GM21526 (cell line): ENCODE data around the gene SOX5.
"Not testable (repeated sequence)": the region's sequence is repeated elsewhere in the genome, so short reads cannot be mapped to it uniquely, and the experiment has no call there.

ENCODE experiments used
- ATAC-seq: cut with Tn5 transposase; IDR thresholded peaks from one replicate; pipeline ENCODE4 v1.9.1; 2021; ENCODE audit warnings: moderate library complexity; ENCODE audit not compliant: unreplicated experiment, low FRiP score

The SOX5 gene

GRCh38 chr12:23911574-23911973 lies 37.9 kb downstream of the SOX5 start:
- ATAC-seq: no peak

- no peak for ATAC-seq
Observed at GRCh38 chr12:23909551-23909950, 39.9 kb downstream of the SOX5 start.

GRCh38 chr12:23906329-23906728 lies 43.1 kb downstream of the SOX5 start:
- no peak for ATAC-seq

- no peak for ATAC-seq
Observed at GRCh38 chr12:23899434-23899833, 50.0 kb downstream of the SOX5 start.

- ATAC-seq: no peak
Observed at GRCh38 chr12:23898121-23898520, 51.3 kb downstream of the SOX5 start.

- ATAC-seq: no peak
Observed at GRCh38 chr12:23895792-23896218, 53.7 kb downstream of the SOX5 start.

GRCh38 chr12:23893611-23894010 lies 55.9 kb downstream of the SOX5 start:
- ATAC-seq: no peak

GRCh38 chr12:23891115-23891514 lies 58.4 kb downstream of the SOX5 start:
- peak; percentile 65 for ATAC-seq

- no peak for ATAC-seq
Observed at GRCh38 chr12:23889069-23889440, 60.4 kb downstream of the SOX5 start.

- no peak for ATAC-seq
Observed at GRCh38 chr12:23888396-23889068, 60.9 kb downstream of the SOX5 start.

GRCh38 chr12:23887055-23887835 lies 62.2 kb downstream of the SOX5 start:
- ATAC-seq: no peak

GRCh38 chr12:23885394-23885793 lies 64.1 kb downstream of the SOX5 start:
- no peak for ATAC-seq

GRCh38 chr12:23884909-23885308 lies 64.6 kb downstream of the SOX5 start:
- ATAC-seq: no peak

- ATAC-seq: no peak
Observed at GRCh38 chr12:23880988-23881387, 68.5 kb downstream of the SOX5 start.

GRCh38 chr12:23876618-23877017 lies 72.9 kb downstream of the SOX5 start:
- ATAC-seq: not testable (repeated sequence)

- no peak for ATAC-seq
Observed at GRCh38 chr12:23867794-23868193, 81.7 kb downstream of the SOX5 start.

- no peak for ATAC-seq
Observed at GRCh38 chr12:23862701-23863100, 86.8 kb downstream of the SOX5 start.

GRCh38 chr12:23860019-23860418 lies 89.5 kb downstream of the SOX5 start:
- no peak for ATAC-seq

GRCh38 chr12:23857178-23857577 lies 92.3 kb downstream of the SOX5 start:
- no peak for ATAC-seq

GRCh38 chr12:23855813-23856212 lies 93.7 kb downstream of the SOX5 start:
- ATAC-seq: no peak

- no peak for ATAC-seq
Observed at GRCh38 chr12:23854598-23854997, 94.9 kb downstream of the SOX5 start.

GRCh38 chr12:23853640-23854039 lies 95.8 kb downstream of the SOX5 start:
- ATAC-seq: no peak
